Erythroblast (primary cell): Measurements from ENCODE around the gene CDC25C.

ENCODE experiments used
- GATA1 ChIP-seq: IDR thresholded peaks from 2 replicates; pipeline ENCODE4 v1.6.1; 2011; ENCODE audit warnings: low read depth, mild to moderate bottlenecking, control low read depth, low read length, moderate library complexity
- POLR2A ChIP-seq: IDR thresholded peaks from 2 replicates; pipeline ENCODE4 v1.6.1; 2011; ENCODE audit warnings: mild to moderate bottlenecking, low read length

DNA sequence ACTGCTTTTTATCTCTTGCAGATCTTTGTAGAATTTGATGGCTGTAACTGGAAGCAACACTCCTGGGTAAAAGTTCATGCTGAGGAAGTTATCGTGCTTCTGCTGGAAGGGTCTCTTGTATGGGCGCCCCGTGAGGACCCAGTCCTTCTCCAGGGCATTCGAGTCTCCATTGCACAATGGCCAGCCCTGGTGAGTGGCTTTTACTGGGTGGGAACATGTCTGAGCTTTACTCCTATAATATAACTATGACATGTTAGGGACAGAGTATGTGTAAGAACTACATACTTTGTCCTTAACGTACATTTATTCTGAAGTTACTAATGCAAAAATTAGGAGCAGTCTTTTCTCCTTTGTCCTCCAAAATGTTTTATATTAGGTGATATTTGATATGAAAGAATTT is 41.0 kb upstream of the CDC25C start:
- TF ChIP-seq POLR2A: no peak
- TF ChIP-seq GATA1: no peak
